Measurements from ENCODE around the gene CNTN5.

CNTN5 gene

GRCh38 chr11:99410636-99411035 is 389.9 kb downstream of the CNTN5 start:
- TF ChIP-seq CTCF (IDR thresholded peaks at IDR 0.05; ENCODE audit: borderline replicate concordance, control extremely low read depth, extremely low read depth, insufficient read depth, missing control alignments): no peak
- in situ Hi-C loops (cut with MboI; ENCODE audit: low sequenced_read_pairs, unreplicated experiment): no loop called here
- no peak for DNase-seq (ENCODE audit: low spot score)

GRCh38 chr11:99418927-99419720 is 398.4 kb downstream of the CNTN5 start:
- no peak for DNase-seq (ENCODE audit: low spot score)
- no peak for TF ChIP-seq CTCF (IDR thresholded peaks at IDR 0.05; ENCODE audit: borderline replicate concordance, control extremely low read depth, extremely low read depth, insufficient read depth, missing control alignments)
- in situ Hi-C loops (cut with MboI; ENCODE audit: low sequenced_read_pairs, unreplicated experiment): no loop called here

GRCh38 chr11:99419991-99420390 is 399.2 kb downstream of the CNTN5 start:
- in situ Hi-C loops (cut with MboI; ENCODE audit: low sequenced_read_pairs, unreplicated experiment): no loop called here
- no peak for DNase-seq (ENCODE audit: low spot score)
- no peak for TF ChIP-seq CTCF (IDR thresholded peaks at IDR 0.05; ENCODE audit: borderline replicate concordance, control extremely low read depth, extremely low read depth, insufficient read depth, missing control alignments)

GRCh38 chr11:99422581-99423427 is 402.1 kb downstream of the CNTN5 start:
- in situ Hi-C loops (cut with MboI; ENCODE audit: low sequenced_read_pairs, unreplicated experiment): no loop called here
- no peak for TF ChIP-seq CTCF (IDR thresholded peaks at IDR 0.05; ENCODE audit: borderline replicate concordance, control extremely low read depth, extremely low read depth, insufficient read depth, missing control alignments)
- no peak for DNase-seq (ENCODE audit: low spot score)

GRCh38 chr11:99423428-99423983 is 402.8 kb downstream of the CNTN5 start:
- in situ Hi-C loops (cut with MboI; ENCODE audit: low sequenced_read_pairs, unreplicated experiment): no loop called here
- no peak for TF ChIP-seq CTCF (IDR thresholded peaks at IDR 0.05; ENCODE audit: borderline replicate concordance, control extremely low read depth, extremely low read depth, insufficient read depth, missing control alignments)
- DNase-seq (ENCODE audit: low spot score): no peak

GRCh38 chr11:99424313-99425084 is 403.8 kb downstream of the CNTN5 start:
- TF ChIP-seq CTCF (IDR thresholded peaks at IDR 0.05; ENCODE audit: borderline replicate concordance, control extremely low read depth, extremely low read depth, insufficient read depth, missing control alignments): no peak
- no peak for DNase-seq (ENCODE audit: low spot score)
- in situ Hi-C loops (cut with MboI; ENCODE audit: low sequenced_read_pairs, unreplicated experiment): no loop called here
